DND-41 (cell line): Measurements from ENCODE around the gene GRPEL1.

Experiments
- EZH2 ChIP-seq: IDR thresholded peaks from 3 replicates; pipeline ENCODE4 v1.6.1; 2012; ENCODE audit warnings: borderline replicate concordance, low read depth, mild to moderate bottlenecking, moderate library complexity, low read length, inconsistent platforms; ENCODE audit not compliant: severe bottlenecking
- TF ChIP-seq, protein P1 (sequence below): IDR thresholded peaks from 2 replicates; pipeline ENCODE4 v1.5.1; 2012; ENCODE audit warnings: borderline replicate concordance, low read length, moderate library complexity, mild to moderate bottlenecking; ENCODE audit not compliant: poor library complexity, severe bottlenecking; ENCODE audit errors: extremely low read depth

DNA sequence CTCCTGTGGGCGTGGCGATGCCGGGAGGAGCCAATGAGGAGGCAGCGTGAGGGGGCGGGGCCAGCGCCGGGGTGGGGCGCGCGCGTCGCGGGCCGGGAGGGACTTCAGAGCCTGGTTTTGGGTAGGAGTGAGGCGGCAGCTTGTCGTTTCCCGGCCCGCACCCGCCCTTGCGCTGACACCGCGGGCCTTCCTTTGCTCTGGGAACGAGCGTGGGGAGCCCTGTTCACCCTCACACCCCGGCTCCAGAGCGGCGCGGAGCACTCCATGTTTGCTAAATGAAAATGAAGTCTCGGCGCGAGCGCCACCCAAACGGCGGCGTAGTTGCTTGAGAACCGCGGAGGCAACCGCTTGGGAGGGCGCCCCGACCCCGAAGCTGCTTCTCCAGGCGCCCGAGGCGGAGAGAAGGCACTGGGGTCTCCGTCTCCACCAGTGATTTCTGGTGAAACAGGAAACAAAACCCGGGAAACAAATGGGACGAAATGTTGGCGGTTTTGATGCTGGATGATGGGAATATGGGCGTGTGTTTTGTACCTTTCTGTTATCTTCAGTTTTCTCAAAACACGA lies 497 bp upstream of the GRPEL1 start:
- TF ChIP-seq, protein P1, sequence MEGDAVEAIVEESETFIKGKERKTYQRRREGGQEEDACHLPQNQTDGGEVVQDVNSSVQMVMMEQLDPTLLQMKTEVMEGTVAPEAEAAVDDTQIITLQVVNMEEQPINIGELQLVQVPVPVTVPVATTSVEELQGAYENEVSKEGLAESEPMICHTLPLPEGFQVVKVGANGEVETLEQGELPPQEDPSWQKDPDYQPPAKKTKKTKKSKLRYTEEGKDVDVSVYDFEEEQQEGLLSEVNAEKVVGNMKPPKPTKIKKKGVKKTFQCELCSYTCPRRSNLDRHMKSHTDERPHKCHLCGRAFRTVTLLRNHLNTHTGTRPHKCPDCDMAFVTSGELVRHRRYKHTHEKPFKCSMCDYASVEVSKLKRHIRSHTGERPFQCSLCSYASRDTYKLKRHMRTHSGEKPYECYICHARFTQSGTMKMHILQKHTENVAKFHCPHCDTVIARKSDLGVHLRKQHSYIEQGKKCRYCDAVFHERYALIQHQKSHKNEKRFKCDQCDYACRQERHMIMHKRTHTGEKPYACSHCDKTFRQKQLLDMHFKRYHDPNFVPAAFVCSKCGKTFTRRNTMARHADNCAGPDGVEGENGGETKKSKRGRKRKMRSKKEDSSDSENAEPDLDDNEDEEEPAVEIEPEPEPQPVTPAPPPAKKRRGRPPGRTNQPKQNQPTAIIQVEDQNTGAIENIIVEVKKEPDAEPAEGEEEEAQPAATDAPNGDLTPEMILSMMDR = peak; percentile 26
- no peak for TF ChIP-seq EZH2
